ENCODE measurements around the gene DAGLA. TPM values are rescaled to one million over a fixed set of nuclear protein-coding genes. Genes with fewer than 3 reads are reported as not detected.

DAGLA gene, protein sequence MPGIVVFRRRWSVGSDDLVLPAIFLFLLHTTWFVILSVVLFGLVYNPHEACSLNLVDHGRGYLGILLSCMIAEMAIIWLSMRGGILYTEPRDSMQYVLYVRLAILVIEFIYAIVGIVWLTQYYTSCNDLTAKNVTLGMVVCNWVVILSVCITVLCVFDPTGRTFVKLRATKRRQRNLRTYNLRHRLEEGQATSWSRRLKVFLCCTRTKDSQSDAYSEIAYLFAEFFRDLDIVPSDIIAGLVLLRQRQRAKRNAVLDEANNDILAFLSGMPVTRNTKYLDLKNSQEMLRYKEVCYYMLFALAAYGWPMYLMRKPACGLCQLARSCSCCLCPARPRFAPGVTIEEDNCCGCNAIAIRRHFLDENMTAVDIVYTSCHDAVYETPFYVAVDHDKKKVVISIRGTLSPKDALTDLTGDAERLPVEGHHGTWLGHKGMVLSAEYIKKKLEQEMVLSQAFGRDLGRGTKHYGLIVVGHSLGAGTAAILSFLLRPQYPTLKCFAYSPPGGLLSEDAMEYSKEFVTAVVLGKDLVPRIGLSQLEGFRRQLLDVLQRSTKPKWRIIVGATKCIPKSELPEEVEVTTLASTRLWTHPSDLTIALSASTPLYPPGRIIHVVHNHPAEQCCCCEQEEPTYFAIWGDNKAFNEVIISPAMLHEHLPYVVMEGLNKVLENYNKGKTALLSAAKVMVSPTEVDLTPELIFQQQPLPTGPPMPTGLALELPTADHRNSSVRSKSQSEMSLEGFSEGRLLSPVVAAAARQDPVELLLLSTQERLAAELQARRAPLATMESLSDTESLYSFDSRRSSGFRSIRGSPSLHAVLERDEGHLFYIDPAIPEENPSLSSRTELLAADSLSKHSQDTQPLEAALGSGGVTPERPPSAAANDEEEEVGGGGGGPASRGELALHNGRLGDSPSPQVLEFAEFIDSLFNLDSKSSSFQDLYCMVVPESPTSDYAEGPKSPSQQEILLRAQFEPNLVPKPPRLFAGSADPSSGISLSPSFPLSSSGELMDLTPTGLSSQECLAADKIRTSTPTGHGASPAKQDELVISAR
- total RNA-seq (2016; rRNA removed; fragmentation: Illumina TruSeq; extraction: Trizol) (2.3 and 3.9 TPM in 2 replicates), polyA plus RNA-seq (2011; rRNA removed) (2.6 and 3.3 TPM in 2 replicates), polyA minus RNA-seq (2011; rRNA and poly(A)+ RNA removed; ENCODE audit: low replicate concordance) (2.0 and 8.0 TPM in 2 replicates), Bru-seq, nascent RNA (percentile 72 among the genes with signal in this experiment), BruChase-seq, experiment 1, labeled RNA remaining after a 6-hour chase (percentile 71 among the genes with signal in this experiment), BruChase-seq, experiment 2, labeled RNA remaining after a 2-hour chase (percentile 76 among the genes with signal in this experiment)
- 0.61 and 0.88 TPM in 2 replicates for total RNA-seq (2016; cell fraction: cytosol; rRNA removed; fragmentation: Illumina TruSeq; extraction: Trizol; ENCODE audit: low read depth)
- total RNA-seq (2016; cell fraction: insoluble cytoplasmic fraction; rRNA removed; fragmentation: Illumina TruSeq; extraction: Trizol) = 2.1 and 3.9 TPM in 2 replicates
- 2.2 and 2.4 TPM in 2 replicates for total RNA-seq (2016; cell fraction: membrane; rRNA removed; fragmentation: Illumina TruSeq; extraction: Trizol)
- 4.9 and 6.5 TPM in 2 replicates for total RNA-seq (2016; cell fraction: nucleus; rRNA removed; fragmentation: Illumina TruSeq; extraction: Trizol)
- 1.5 and 2.1 TPM in 2 replicates for polyA plus RNA-seq (2011; cell fraction: cytosol; rRNA removed)
- polyA plus RNA-seq (2011; cell fraction: nucleus; rRNA removed) = 12.4 and 14.2 TPM in 2 replicates
- 2.6 and 5.3 TPM in 2 replicates for polyA plus RNA-seq (2012)
- polyA plus RNA-seq (2016; cell fraction: cytosol; fragmentation: Illumina TruSeq; extraction: Trizol; ENCODE audit: low read depth) = 0.45 and 0.67 TPM in 2 replicates
- 2.5 and 3.0 TPM in 2 replicates for polyA plus RNA-seq (2016; cell fraction: insoluble cytoplasmic fraction; fragmentation: Illumina TruSeq; extraction: Trizol; ENCODE audit: low read depth)
- 1.5 and 1.9 TPM in 2 replicates for polyA plus RNA-seq (2016; cell fraction: membrane; fragmentation: Illumina TruSeq; extraction: Trizol; ENCODE audit: low read depth)
- 14.4 and 14.8 TPM in 2 replicates for polyA plus RNA-seq (2016; cell fraction: nucleus; fragmentation: Illumina TruSeq; extraction: Trizol; ENCODE audit: insufficient read depth, low read depth)
- 2.2 and 3.0 TPM in 2 replicates for polyA minus RNA-seq (2011; cell fraction: cytosol; rRNA and poly(A)+ RNA removed)
- 4.6 TPM in 2 replicates for polyA minus RNA-seq (2011; cell fraction: nucleus; rRNA and poly(A)+ RNA removed)
- long read RNA-seq, experiment 1, partial matches to known transcripts = 0 of 3 reads
- long read RNA-seq, experiment 1, other reads (novel, unspliced or antisense) = 3 of 3 reads
- long read RNA-seq, experiment 2, full-length matches to known transcripts = 1 of 37 reads
- long read RNA-seq, experiment 2, partial matches to known transcripts = 9 of 37 reads
- long read RNA-seq, experiment 2, other reads (novel, unspliced or antisense) = 27 of 37 reads

DNA sequence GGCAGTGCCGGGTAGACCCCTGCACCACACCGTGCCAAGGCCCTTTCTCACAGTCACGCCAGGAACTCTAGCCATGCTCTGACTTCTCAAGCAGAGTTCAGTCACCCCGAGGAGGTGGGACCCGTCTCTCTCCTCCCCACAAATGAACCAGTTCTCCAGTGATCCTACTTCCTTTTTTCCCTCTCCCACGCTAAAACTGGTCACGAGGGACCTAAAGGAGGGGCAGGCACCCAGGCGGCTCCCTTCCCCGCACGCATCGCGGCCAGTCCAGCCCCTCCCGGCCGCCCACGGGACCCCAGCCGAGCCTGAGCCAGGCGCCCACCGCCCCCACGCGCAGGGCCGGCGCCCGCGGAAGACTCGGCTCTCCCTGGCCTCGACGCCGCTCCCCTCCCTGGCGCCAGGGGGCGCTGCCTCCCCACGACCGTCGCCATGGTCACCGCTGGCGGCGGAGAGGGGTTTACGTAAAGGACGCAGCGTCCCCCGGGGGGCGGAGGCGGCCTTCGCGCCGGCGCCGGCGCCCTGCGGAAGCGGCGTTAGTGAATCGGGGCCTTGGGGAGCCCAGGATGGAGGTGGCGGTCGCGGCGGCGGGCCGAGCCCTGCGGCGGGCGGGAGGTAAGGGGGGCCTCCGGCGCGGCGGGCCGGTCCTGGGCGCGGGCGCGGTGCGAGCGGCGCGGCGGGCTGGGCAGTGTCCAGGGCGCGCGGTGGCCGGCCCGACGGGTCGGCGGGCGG, at the start of gene DAGLA:
Gene DAGLA, plus strand, starts transcription at position 499 of the 729 bp plus-strand sequence. CDS start 39,765 bp downstream, outside the sequence.
- ChIA-PET POLR2A (interaction anchor here (1.0 to 1.1 kb wide), 2 partner anchors 12 to 53 kb away, joined by 3 to 10 read pairs; no protein-coding TSS in a partner anchor), CTCF (ENCODE audit: low intra/inter-chr PET ratio, low total read pairs) (interaction anchor here (0.7 to 1.6 kb wide), 3 partner anchors 8 to 53 kb away, joined by 3 to 8 read pairs (median 4); no protein-coding TSS in a partner anchor)
- Histone ChIP-seq H3K27me3 (ENCODE audit: control insufficient read depth in 1 of 2, insufficient read depth in 2 of 2, low read length in 2 of 2) (peaks cover 0 to 1% of the 10 kb centered on the region in 2 experiments; a peak in 2 of 5 replicates), H3K9ac (ENCODE audit: insufficient read depth, low read depth, low read length) (peak within 1 kb of the TSS; percentile 66), H3K4me2 (ENCODE audit: low read depth, low read length) (peak within 1 kb of the TSS; percentile 100), H3K79me2 (ENCODE audit: insufficient read depth, low read length) (peaks cover 36% of the 10 kb centered on the region), H4K20me1 (ENCODE audit: insufficient read depth, low read length) (no peaks in the 10 kb centered on the region), H3K27ac (ENCODE audit: extremely low read length, insufficient read depth, low read length) (peak within 1 kb of the TSS; percentile 68), H2AFZ (ENCODE audit: low read length) (no peak within 1 kb of the TSS), H3K36me3 (replicated peaks in 1 of 2; ENCODE audit: control insufficient read depth in 1 of 2, insufficient read depth in 2 of 2, low read length in 2 of 2) (no peaks in the 10 kb centered on the region), H3K9me3 (ENCODE audit: low read length) (no peaks in the 10 kb centered on the region), H3K4me1 (ENCODE audit: insufficient read depth, low read length) (peaks cover 67% of the 10 kb centered on the region), H3K4me3 (replicated peaks in 1 of 3; ENCODE audit: insufficient read depth in 1 of 3, low read depth in 2 of 3, low read length in 3 of 3) (peak within 1 kb of the TSS; percentile 57 to 79 (median 74))
- BruUV-seq (replicated peaks) = no TSS peak
- intact Hi-C loops (cut with micrococcal nuclease; ENCODE audit: unreplicated experiment) = no loop called here
- DNase-seq (ENCODE audit: low spot score) (peak; percentile 49), FAIRE-seq (no peak), ATAC-seq (peak; percentile 9)
- 2% methylated on average over 12 of the region's 84 CpGs for WGBS (ENCODE audit: low lambda C conversion rate)
- in situ Hi-C loops (cut with HindIII; ENCODE audit: extremely low pct_ligation_motif_present, low pct_unique_long_range_greater_than_20kb) = loop anchor here (5.0 kb wide), 1 partner anchor 52 kb away; no protein-coding TSS in a partner anchor
- TF ChIP-seq, protein P1, sequence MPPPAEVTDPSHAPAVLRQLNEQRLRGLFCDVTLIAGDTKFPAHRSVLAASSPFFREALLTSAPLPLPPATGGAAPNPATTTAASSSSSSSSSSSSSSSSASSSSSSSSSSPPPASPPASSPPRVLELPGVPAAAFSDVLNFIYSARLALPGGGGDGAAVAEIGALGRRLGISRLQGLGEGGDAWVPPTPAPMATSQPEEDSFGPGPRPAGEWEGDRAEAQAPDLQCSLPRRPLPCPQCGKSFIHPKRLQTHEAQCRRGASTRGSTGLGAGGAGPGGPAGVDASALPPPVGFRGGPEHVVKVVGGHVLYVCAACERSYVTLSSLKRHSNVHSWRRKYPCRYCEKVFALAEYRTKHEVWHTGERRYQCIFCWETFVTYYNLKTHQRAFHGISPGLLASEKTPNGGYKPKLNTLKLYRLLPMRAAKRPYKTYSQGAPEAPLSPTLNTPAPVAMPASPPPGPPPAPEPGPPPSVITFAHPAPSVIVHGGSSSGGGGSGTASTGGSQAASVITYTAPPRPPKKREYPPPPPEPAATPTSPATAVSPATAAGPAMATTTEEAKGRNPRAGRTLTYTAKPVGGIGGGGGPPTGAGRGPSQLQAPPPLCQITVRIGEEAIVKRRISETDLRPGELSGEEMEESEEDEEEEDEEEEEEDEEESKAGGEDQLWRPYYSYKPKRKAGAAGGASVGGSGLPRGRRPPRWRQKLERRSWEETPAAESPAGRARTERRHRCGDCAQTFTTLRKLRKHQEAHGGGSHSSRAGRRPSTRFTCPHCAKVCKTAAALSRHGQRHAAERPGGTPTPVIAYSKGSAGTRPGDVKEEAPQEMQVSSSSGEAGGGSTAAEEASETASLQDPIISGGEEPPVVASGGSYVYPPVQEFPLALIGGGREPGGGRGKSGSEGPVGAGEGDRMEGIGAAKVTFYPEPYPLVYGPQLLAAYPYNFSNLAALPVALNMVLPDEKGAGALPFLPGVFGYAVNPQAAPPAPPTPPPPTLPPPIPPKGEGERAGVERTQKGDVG (CRISPR knock-in tag; IDR thresholded peaks at IDR 0.05; ENCODE audit: borderline replicate concordance) = no peak
- TF ChIP-seq, protein P2, sequence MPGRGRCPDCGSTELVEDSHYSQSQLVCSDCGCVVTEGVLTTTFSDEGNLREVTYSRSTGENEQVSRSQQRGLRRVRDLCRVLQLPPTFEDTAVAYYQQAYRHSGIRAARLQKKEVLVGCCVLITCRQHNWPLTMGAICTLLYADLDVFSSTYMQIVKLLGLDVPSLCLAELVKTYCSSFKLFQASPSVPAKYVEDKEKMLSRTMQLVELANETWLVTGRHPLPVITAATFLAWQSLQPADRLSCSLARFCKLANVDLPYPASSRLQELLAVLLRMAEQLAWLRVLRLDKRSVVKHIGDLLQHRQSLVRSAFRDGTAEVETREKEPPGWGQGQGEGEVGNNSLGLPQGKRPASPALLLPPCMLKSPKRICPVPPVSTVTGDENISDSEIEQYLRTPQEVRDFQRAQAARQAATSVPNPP (CRISPR knock-in tag; IDR thresholded peaks at IDR 0.05) = no peak
- TF ChIP-seq HES4 (CRISPR knock-in tag; IDR thresholded peaks at IDR 0.05; ENCODE audit: borderline replicate concordance) (no peak), MTA1 (CRISPR knock-in tag; IDR thresholded peaks at IDR 0.05; ENCODE audit: borderline replicate concordance) (peak; percentile 66; the same call in 1 of the 2 replicates), ZFY (CRISPR knock-in tag; IDR thresholded peaks at IDR 0.05) (peak; percentile 59)
- TF ChIP-seq, protein P3, sequence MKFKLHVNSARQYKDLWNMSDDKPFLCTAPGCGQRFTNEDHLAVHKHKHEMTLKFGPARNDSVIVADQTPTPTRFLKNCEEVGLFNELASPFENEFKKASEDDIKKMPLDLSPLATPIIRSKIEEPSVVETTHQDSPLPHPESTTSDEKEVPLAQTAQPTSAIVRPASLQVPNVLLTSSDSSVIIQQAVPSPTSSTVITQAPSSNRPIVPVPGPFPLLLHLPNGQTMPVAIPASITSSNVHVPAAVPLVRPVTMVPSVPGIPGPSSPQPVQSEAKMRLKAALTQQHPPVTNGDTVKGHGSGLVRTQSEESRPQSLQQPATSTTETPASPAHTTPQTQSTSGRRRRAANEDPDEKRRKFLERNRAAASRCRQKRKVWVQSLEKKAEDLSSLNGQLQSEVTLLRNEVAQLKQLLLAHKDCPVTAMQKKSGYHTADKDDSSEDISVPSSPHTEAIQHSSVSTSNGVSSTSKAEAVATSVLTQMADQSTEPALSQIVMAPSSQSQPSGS (CRISPR knock-in tag; IDR thresholded peaks at IDR 0.05) = no peak; the same call in 1 of the 2 replicates
